ENCODE measurements around the gene MRPL30.

GRCh38 chr2:99187011-99187410 is 6.0 kb downstream of the MRPL30 start:
- TF ChIP-seq EZH2phosphoT487 (IDR thresholded peaks at IDR 0.05; ENCODE audit: borderline replicate concordance, low read depth, low read length) (no peak), CTCF (conservative IDR thresholded peaks at IDR 0.05; ENCODE audit: low read length) (no peak)

Data from OCI-LY7 (cell line).